CD4-positive, alpha-beta T cell (primary cell): Measurements from ENCODE around the gene UGT1A9. TPM values are rescaled to one million over a fixed set of nuclear protein-coding genes. Genes with fewer than 3 reads are reported as not detected.

Source experiments
- ATAC-seq: fragments of 200-7000 bp; cut with Tn5 transposase; one replicate; pipeline ENCODE4 v1.10.0; 2022; ENCODE audit warnings: mild to moderate bottlenecking; ENCODE audit not compliant: poor library complexity
- CTCF ChIA-PET: fragments of 350-600 bp; sonication (Branson Sonifier 250); formaldehyde crosslinking; loops from one replicate; lab custom pipeline; 2021; ENCODE audit warnings: antibody characterized with exemption, inconsistent platforms; lab: Charles Lee
- POLR2A ChIA-PET: fragments of 350-600 bp; sonication (Branson Sonifier 250); formaldehyde crosslinking; loops from one replicate; lab custom pipeline; 2021; ENCODE audit warnings: antibody characterized with exemption, inconsistent platforms; lab: Charles Lee
- DNase-seq, 14 experiments: peaks; one replicate each; pipeline ENCODE4 v3.0.0-alpha.2; 2013 to 2020; ENCODE audit warnings: mixed read lengths in 2 of 14
- H3K27ac ChIP-seq, 2 donors: one replicate each; pipeline versions ENCODE4 v1.5.1 to v1.7.0; 2013; ENCODE audit warnings: low read length in 2 of 2, low read depth in 1 of 2, mild to moderate bottlenecking in 1 of 2
- H3K27me3 ChIP-seq, 2 experiments: 1 replicate in 1 of 2; 2 replicates in 1 of 2; pipeline versions ENCODE4 v1.6.1 to v1.7.0; 2013; ENCODE audit warnings: low read length in 2 of 2, control low read depth in 1 of 2, mild to moderate bottlenecking in 1 of 2, moderate library complexity in 1 of 2; ENCODE audit not compliant: insufficient read depth in 2 of 2, control insufficient read depth in 1 of 2
- H3K36me3 ChIP-seq: one replicate; pipeline ENCODE4 v1.6.1; 2013; ENCODE audit warnings: low read length, control low read depth; ENCODE audit not compliant: insufficient read depth
- H3K4me1 ChIP-seq: one replicate; pipeline ENCODE4 v1.6.1; 2013; ENCODE audit warnings: low read length, control low read depth; ENCODE audit not compliant: insufficient read depth
- H3K4me3 ChIP-seq: one replicate; pipeline ENCODE4 v1.5.1; 2013; ENCODE audit warnings: mild to moderate bottlenecking, low read length, moderate library complexity
- H3K9me3 ChIP-seq, 2 experiments: 1 replicate in 1 of 2; 2 replicates in 1 of 2; pipeline versions ENCODE4 v1.6.1 to v1.7.0; 2013; ENCODE audit warnings: low read length in 2 of 2, mild to moderate bottlenecking in 2 of 2, control low read depth in 1 of 2, moderate library complexity in 1 of 2; ENCODE audit not compliant: control insufficient read depth in 1 of 2, insufficient read depth in 1 of 2
- H3K27ac Mint-ChIP-seq: one replicate; pipeline ENCODE4 v1.8.0; 2020; ENCODE audit warnings: mixed read lengths
- H3K27me3 Mint-ChIP-seq: one replicate; pipeline ENCODE4 v1.8.0; 2021; ENCODE audit warnings: mixed read lengths
- H3K36me3 Mint-ChIP-seq: one replicate; pipeline ENCODE4 v1.8.0; 2021; ENCODE audit warnings: low read depth, mixed read lengths
- H3K4me1 Mint-ChIP-seq: one replicate; pipeline ENCODE4 v1.8.0; 2021; ENCODE audit warnings: low read depth, mixed read lengths
- H3K4me3 Mint-ChIP-seq: one replicate; pipeline ENCODE4 v1.8.0; 2020; ENCODE audit warnings: mild to moderate bottlenecking, mixed read lengths
- H3K9me3 Mint-ChIP-seq: one replicate; pipeline ENCODE4 v1.8.0; 2020; ENCODE audit warnings: mixed read lengths
- intact Hi-C, 2 experiments: fragments of 100-400 bp; cut with DNase I in 1 of 2; cut with micrococcal nuclease in 1 of 2; formaldehyde crosslinking; loops; one replicate each; pipeline versions ENCODE4 v1.15.1 to v1.9.0; 2023 to 2025; cut with DNase I, micrococcal nuclease
- total RNA-seq, 174 experiments: library from RNA in 2 of 174; stranded (reverse) in 2 of 174; gene quantifications; one replicate each; pipeline ENCODE4 v1.2.3 and lab custom pipeline; 2021 to 2026
- TF ChIP-seq, protein P1 (sequence below): fragments of 200-600 bp; IDR thresholded peaks from one replicate; pipeline ENCODE4 v1.8.0; 2022; ENCODE audit warnings: antibody characterized with exemption, mild to moderate bottlenecking

Gene UGT1A9
- total RNA-seq, 2 experiments from 2014 or later, result not detected

DNA sequence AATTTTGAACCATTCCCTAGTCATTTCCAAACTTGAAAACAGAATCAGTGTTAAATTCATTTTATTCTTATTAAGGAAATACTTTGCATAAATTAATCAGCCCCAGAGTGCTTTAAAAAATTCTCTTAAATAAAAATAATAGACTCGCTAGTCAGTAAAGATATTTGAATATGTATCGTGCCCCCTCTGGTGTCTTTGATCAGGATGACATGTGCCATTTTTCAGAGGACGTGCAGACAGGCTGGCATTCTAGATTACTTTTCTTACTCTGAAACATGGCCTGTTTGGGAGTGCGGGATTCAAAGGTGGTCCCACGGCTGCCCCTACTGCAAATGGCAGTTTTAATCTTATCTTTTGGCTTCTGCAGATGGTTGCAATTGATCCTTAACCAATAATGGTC is 100.9 kb downstream of the UGT1A9 start:
- ChIA-PET POLR2A (no interaction called here), CTCF (no interaction called here)
- Mint-ChIP-seq H3K4me1 (no peaks in the 10 kb centered on the region), H3K4me3 (no peak overlapping the region), H3K9me3 (peaks cover 7% of the 10 kb centered on the region), H3K36me3 (no peaks in the 10 kb centered on the region), H3K27me3 (peaks cover 34% of the 10 kb centered on the region), H3K27ac (no peak overlapping the region)
- H3K4me3 ChIP-seq, result no peak overlapping the region
- TF ChIP-seq, protein P1, sequence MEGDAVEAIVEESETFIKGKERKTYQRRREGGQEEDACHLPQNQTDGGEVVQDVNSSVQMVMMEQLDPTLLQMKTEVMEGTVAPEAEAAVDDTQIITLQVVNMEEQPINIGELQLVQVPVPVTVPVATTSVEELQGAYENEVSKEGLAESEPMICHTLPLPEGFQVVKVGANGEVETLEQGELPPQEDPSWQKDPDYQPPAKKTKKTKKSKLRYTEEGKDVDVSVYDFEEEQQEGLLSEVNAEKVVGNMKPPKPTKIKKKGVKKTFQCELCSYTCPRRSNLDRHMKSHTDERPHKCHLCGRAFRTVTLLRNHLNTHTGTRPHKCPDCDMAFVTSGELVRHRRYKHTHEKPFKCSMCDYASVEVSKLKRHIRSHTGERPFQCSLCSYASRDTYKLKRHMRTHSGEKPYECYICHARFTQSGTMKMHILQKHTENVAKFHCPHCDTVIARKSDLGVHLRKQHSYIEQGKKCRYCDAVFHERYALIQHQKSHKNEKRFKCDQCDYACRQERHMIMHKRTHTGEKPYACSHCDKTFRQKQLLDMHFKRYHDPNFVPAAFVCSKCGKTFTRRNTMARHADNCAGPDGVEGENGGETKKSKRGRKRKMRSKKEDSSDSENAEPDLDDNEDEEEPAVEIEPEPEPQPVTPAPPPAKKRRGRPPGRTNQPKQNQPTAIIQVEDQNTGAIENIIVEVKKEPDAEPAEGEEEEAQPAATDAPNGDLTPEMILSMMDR, result no peak
- H3K27me3 ChIP-seq, result peaks cover 2 to 5% of the 10 kb centered on the region in 2 experiments
- ATAC-seq (no peak), DNase-seq (no peak)
- H3K27ac ChIP-seq, result no peak overlapping the region
- no peaks in the 10 kb centered on the region for H3K4me1 ChIP-seq
- no peaks in the 10 kb centered on the region for H3K36me3 ChIP-seq
- intact Hi-C loops, result no loop called here
- H3K9me3 ChIP-seq, result peaks cover 0 to 15% of the 10 kb centered on the region in 2 experiments

DNA sequence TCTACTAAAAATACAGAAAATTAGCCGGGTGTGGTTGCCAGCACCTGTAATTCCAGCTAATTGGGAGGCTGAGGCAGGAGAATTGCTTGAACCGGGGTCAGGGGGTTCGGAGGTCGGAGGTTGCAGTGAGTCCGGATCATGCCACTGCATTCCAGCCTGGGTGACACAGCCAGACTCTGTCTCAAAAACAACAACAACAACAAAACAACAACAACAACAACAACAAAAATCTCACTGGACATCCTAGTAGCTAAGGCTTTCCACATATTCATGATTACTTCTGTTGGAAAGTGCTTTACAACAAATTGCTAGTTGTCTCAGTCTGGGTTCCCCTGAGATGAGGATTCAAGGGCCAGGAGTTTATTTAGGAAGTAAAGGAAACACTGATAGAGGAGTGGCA is 102.2 kb downstream of the UGT1A9 start:
- CTCF ChIA-PET, result no interaction called here
- H3K4me1 Mint-ChIP-seq, result no peaks in the 10 kb centered on the region
- Histone ChIP-seq H3K27ac (no peak overlapping the region), H3K9me3 (peaks cover 0 to 15% of the 10 kb centered on the region in 2 experiments), H3K4me3 (no peak overlapping the region), H3K27me3 (no peaks in the 10 kb centered on the region), H3K4me1 (no peaks in the 10 kb centered on the region), H3K36me3 (no peaks in the 10 kb centered on the region)
- H3K27ac Mint-ChIP-seq, result no peak overlapping the region
- peaks cover 7% of the 10 kb centered on the region for H3K9me3 Mint-ChIP-seq
- TF ChIP-seq, protein P1, result no peak
- no peaks in the 10 kb centered on the region for H3K36me3 Mint-ChIP-seq
- ATAC-seq (no peak), DNase-seq (no peak)
- no peak overlapping the region for H3K4me3 Mint-ChIP-seq
- peaks cover 40% of the 10 kb centered on the region for H3K27me3 Mint-ChIP-seq
- intact Hi-C loops, result no loop called here
- POLR2A ChIA-PET, result no interaction called here

DNA sequence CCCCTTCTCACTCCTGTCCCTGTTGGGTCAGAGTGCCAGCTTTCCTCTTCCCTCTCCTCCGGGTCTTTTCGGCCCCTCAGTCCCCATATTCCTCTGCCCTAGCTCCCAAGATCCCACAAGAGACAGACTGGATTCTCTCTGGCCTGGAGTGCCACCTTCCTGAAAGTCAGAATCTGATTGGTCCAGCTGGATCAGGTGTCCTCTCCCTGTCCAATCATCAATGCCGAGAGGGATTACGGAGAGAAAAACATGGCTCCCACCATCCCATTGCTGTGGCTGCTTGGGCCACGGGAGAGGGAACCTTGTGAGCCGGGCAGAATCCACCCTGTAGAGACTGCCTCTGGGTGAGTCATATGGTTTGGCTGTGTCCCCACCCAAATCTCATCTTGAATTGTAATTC is 103.7 kb downstream of the UGT1A9 start:
- TF ChIP-seq, protein P1, result no peak
- no peaks in the 10 kb centered on the region for H3K36me3 Mint-ChIP-seq
- POLR2A ChIA-PET, result no interaction called here
- no peaks in the 10 kb centered on the region for H3K4me1 Mint-ChIP-seq
- Histone ChIP-seq H3K4me3 (no peak overlapping the region), H3K36me3 (no peaks in the 10 kb centered on the region), H3K9me3 (peaks cover 0 to 15% of the 10 kb centered on the region in 2 experiments), H3K27me3 (peaks cover 0 to 3% of the 10 kb centered on the region in 2 experiments), H3K4me1 (no peaks in the 10 kb centered on the region), H3K27ac (no peak overlapping the region)
- intact Hi-C loops, result no loop called here
- DNase-seq (no peak), ATAC-seq (no peak)
- H3K27me3 Mint-ChIP-seq, result peaks cover 41% of the 10 kb centered on the region
- peaks cover 10% of the 10 kb centered on the region for H3K9me3 Mint-ChIP-seq
- CTCF ChIA-PET, result no interaction called here
- H3K27ac Mint-ChIP-seq, result no peak overlapping the region
- no peak overlapping the region for H3K4me3 Mint-ChIP-seq
